Adrenal gland (tissue), 5 donors: ENCODE data around the gene GNAQ.

Experiments used
- CTCF ChIP-seq, 6 experiments: fragments of 450-650 bp in 4 of 6; fragments of 200-600 bp in 2 of 6; sonication (generic) in 1 of 6; IDR thresholded peaks; 1 replicate in 5 of 6; 2 replicates in 1 of 6; pipeline versions ENCODE4 v1.5.1 to v1.8.0; 2016 to 2021; ENCODE audit warnings: antibody characterized with exemption in 6 of 6, mild to moderate bottlenecking in 2 of 6, moderate library complexity in 1 of 6
- POLR2A ChIP-seq, 2 donors: fragments of 450-650 bp; IDR thresholded peaks; one replicate each; pipeline ENCODE4 v1.6.1; 2017; ENCODE audit warnings: antibody characterized with exemption in 2 of 2, mild to moderate bottlenecking in 2 of 2, moderate library complexity in 1 of 2
- donor health status: DM: no; HTN: no; CAD: no.

- TF ChIP-seq CTCF (IDR thresholded peaks at IDR 0.05) (no peak), POLR2A (IDR thresholded peaks at IDR 0.05) (no peak)
Measured at GRCh38 chr9:77927265-77927664, 104.3 kb downstream of the GNAQ start.
